C4-2B (cell line): ENCODE data around the gene FOXD4.
"Not testable (repeated sequence)": the region's sequence is repeated elsewhere in the genome, so short reads cannot be mapped to it uniquely, and the experiment has no call there.

Experiments
- ZFX ChIP-seq: fragments of 450-650 bp; IDR thresholded peaks from 2 replicates; pipeline ENCODE4 v1.6.1; 2017
- TF ChIP-seq, protein P1 (sequence below): fragments of 450-650 bp; conservative IDR thresholded peaks from 2 replicates; pipeline ENCODE4 v1.5.1; 2017; ENCODE audit warnings: mild to moderate bottlenecking

DNA sequence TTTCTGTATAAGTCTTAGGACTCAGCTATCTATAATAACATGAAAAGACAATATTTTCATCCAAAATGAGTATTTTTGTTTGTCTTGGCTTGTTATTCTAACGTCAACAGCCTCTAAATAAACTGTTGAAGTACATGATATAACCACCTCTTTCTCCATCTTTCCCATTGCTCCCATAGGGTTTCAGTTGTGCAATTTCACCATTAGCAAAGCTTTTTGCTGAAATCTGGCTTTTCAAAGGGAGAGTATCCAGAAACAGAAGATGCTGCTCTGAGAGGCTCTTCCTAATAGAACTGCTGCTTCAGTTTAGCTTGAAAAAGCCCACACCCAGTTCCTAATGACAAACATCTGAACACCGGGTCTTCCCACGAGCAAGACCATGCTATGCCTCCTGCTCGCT, 31.1 kb downstream of the FOXD4 start:
- TF ChIP-seq, protein P1, sequence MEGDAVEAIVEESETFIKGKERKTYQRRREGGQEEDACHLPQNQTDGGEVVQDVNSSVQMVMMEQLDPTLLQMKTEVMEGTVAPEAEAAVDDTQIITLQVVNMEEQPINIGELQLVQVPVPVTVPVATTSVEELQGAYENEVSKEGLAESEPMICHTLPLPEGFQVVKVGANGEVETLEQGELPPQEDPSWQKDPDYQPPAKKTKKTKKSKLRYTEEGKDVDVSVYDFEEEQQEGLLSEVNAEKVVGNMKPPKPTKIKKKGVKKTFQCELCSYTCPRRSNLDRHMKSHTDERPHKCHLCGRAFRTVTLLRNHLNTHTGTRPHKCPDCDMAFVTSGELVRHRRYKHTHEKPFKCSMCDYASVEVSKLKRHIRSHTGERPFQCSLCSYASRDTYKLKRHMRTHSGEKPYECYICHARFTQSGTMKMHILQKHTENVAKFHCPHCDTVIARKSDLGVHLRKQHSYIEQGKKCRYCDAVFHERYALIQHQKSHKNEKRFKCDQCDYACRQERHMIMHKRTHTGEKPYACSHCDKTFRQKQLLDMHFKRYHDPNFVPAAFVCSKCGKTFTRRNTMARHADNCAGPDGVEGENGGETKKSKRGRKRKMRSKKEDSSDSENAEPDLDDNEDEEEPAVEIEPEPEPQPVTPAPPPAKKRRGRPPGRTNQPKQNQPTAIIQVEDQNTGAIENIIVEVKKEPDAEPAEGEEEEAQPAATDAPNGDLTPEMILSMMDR = not testable (repeated sequence)
- TF ChIP-seq ZFX = not testable (repeated sequence)
